HG02884 (cell line): ENCODE results near the gene HTRA1.
A peak's percentile ranks its signal among the peaks of the same experiment; 100 is the strongest.

Experiments used
- ATAC-seq: cut with Tn5 transposase; IDR thresholded peaks from one replicate; pipeline ENCODE4 v1.9.1; 2021; ENCODE audit warnings: mild to moderate bottlenecking, moderate library complexity; ENCODE audit not compliant: unreplicated experiment

Gene HTRA1

GRCh38 chr10:122514045-122514840 lies 52.9 kb downstream of the HTRA1 start:
- no peak for ATAC-seq

- ATAC-seq: no peak
Observed at GRCh38 chr10:122515022-122515424, 53.7 kb downstream of the HTRA1 start.

GRCh38 chr10:122515588-122516231 lies 54.4 kb downstream of the HTRA1 start:
- ATAC-seq: peak; percentile 84

- ATAC-seq: no peak
Observed at GRCh38 chr10:122516734-122517133, 55.4 kb downstream of the HTRA1 start.

DNA sequence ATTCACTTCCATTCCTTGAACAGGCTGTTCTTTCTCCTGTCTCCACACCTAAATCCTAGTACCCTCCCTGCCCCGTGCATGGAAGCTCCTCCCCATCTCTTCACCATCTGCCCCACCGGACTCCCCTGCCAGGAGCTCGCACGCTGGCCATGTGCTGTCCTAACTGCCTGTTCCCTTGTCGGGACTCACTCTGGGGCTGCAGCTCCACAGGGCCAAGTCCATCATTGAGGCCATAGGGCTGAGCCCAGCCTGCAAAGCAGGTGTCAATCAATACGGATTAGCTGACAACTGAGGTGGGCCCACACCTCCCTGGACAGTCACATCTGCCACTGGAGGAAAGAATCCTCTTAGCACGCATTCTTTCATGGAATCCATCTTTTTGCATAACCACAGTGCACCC lies 57.8 kb downstream of the HTRA1 start:
- no peak for ATAC-seq

- no peak for ATAC-seq
Observed at GRCh38 chr10:122519873-122520272, 58.5 kb downstream of the HTRA1 start.

- no peak for ATAC-seq
Observed at GRCh38 chr10:122521011-122521410, 59.7 kb downstream of the HTRA1 start.

DNA sequence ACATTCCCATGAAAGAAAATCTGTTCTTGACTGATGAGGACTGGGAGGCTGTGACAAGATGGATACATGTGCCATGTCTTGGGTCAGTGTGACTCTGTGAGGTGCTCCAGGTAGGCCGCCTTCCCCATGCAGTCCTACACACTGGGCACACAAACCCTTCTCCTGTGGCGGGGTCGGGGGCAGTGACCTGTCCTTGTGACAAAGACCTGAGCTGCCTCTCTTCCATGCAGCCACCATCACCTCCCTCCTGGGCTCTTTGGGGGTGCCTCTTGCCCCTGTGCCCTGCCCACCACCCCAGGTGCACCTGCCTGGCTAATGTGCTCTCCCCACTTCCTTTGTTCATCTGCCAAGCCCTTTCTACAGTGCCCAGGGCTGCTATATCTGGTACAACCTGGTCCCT lies 63.5 kb downstream of the HTRA1 start:
- ATAC-seq: no peak

GRCh38 chr10:122525788-122526187 lies 64.4 kb downstream of the HTRA1 start:
- ATAC-seq: no peak

DNA sequence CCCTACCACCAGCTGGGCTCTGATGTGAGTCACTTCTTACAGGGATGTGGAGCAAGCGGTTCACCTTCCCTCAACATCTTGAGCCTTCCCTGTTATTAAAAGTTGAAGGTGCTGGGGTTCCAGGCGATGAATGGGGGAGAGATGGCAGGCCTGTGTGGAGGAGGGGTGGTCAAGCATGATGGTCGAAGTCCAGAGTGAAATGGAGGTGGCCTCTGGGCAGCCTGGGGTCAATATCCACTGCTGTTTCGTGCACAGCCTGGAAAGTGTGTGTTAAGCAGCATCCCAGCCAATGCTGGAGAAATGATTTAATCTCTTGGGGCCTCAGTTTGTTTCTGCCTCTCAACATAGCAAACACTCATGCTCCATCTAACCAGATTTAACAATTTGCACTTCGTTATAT lies 65.5 kb downstream of the HTRA1 start:
- ATAC-seq: no peak

DNA sequence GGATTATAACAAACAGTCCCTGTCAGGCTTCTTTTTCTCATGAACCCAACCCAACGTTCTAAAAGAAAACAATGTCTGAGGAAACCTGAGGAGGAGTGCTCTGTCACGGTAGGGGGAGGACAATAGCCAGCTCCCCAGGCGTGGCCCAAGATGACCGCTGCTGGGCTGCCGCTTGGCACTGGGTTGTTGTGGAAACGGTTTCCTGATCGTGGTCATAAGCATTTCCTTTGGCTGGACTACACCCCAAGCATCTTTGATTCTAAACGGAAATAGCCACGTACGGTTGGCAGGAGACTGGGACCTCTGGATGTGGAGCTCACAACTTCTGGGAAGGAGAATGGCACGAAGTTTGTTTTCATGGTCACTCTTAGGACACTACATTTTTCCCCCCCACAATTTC lies 68.8 kb downstream of the HTRA1 start:
- ATAC-seq: no peak

DNA sequence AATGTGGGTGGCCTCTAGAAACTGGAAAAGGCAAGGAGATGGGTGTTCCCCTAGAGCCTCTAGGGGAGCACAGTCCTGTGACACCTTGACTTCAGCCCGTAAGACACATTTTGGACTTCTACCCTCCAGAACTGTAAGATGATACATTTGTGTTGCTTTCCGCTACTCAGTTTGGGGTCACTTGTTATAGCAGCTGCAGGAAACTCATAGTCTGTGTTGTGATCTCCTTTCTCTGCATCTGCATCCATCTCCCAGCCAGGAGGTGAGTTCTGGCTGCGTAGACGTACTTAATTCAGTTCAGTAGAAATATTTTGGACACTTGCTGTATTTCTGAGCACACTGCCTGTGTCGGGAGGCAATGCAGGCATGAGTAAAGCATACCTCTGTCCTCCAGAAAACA lies 69.9 kb downstream of the HTRA1 start:
- no peak for ATAC-seq

- no peak for ATAC-seq
Observed at GRCh38 chr10:122531939-122532338, 70.6 kb downstream of the HTRA1 start.

- no peak for ATAC-seq
Observed at GRCh38 chr10:122532601-122533296, 71.4 kb downstream of the HTRA1 start.

DNA sequence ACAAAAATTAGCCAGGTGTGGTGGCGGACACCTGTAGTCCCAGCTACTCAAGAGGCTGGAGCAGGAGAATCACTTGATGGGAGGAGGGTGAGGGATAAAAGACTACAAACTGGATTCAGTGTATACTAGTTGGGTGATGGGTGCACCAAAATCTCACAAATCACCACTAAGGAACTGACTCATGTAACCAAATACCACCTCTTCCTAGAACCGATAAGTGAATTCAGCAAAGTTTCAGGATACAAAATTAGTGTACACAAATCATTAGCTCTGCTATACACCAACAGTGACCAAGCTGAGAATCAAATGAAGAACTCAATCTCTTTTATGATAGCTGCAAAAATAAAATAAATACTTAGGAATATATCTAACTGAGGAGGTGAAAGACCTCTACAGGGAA lies 76.2 kb downstream of the HTRA1 start:
- no peak for ATAC-seq

- no peak for ATAC-seq
Observed at GRCh38 chr10:122541541-122542002, 80.2 kb downstream of the HTRA1 start.

- ATAC-seq: no peak
Observed at GRCh38 chr10:122543676-122544445, 82.5 kb downstream of the HTRA1 start.

DNA sequence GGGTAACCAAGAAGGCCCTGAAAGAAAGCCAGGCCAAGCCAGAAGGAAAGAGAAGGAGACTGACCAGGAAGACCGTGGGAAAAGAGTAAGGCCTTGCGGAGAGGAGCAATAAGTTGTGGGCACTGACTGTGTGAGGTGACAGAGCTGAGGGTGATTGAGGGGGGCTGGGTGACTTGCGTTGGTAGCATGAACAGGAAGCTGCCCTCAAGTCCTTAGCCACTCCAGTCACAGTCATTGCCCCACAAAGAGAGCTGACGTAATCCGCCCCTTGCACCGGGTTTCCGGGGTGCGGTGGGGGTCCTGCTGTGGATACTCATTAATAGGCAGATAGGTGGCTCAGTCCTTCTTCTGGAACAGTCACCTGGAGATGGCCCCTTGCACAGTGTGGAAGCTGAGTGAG lies 83.1 kb downstream of the HTRA1 start:
- ATAC-seq: no peak

DNA sequence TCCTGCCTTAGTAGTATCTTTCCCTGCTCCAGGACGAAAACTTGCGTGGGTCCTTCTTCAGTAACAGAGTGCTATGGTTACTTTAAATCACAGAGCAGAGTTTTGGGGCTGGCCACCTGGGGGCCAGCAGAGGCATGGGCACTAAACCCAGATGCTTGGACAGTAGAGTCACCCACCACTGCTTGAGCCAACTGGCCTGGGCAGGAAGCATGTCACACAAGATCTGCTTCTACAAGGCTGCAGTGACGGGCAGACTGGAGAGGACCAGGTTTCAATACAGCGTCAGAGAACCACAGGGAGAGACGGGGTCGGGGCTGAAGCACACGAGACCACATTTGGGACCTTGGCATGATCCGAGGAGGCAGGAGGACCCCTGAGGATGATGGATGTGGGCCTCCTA lies 84.9 kb downstream of the HTRA1 start:
- ATAC-seq: no peak

DNA sequence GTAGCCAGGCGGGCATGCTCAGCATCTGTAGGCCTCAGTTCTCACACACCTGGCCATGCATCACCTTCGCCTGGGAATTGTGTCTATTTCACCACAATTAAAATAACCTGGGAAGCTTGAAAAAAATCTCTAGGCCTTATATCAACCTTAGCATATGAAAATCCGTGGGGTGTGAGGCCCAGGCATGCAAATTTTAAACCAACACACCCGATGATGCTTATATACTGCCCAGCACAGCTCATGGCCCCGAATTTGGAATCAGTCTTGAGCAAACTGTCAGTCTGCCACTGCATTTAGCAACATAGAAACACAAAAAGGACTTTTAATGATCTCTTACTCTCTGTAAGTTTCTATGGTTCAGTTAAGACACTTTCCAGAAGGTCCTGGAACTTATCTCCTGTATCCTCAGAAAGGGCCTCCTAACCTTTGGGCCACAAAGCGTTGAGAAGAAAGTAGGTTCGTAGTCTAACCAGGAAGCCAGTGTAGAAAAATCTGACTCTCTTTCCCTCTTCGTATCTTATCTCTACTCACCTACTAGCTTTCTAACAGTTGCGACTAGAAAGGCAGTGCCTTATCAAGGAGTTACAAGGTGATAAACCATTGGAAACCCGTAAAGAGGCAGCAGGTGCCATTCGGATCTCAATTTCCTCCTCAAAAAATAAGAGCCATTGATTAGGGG lies 87.2 kb downstream of the HTRA1 start:
- no peak for ATAC-seq

DNA sequence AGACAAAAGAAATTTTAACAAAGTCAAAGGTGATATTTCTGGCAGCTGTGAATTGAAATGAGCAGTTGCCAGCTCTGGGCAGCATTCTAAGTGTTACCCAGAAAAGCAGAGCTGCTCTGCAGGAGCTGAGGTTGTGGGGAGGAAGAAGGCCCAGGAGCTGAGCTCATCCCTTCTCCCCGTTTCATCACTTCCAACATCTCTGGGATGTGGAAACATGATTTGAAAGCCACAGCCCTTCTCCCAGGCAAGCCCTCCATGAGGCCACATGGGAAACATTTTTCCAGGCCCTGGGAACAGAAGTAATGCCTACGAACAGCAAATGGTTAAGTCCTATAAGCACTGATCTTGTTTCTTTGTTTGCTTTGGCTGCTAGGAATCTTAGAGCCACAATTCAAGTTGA lies 88.3 kb downstream of the HTRA1 start:
- no peak for ATAC-seq
